IMR-90 (cell line): ENCODE data around the gene ABHD16A. TPM values are rescaled to one million over a fixed set of nuclear protein-coding genes. Genes with fewer than 3 reads are reported as not detected.

Experiments used
- ATAC-seq: fragments of 200-7000 bp; cut with Tn5 transposase; 2 replicates; pipeline ENCODE4 v1.9.1; 2020; ENCODE audit warnings: low read depth, mild to moderate bottlenecking, moderate library complexity
- BruUV-seq: library from RNA; stranded (reverse); fragments of 400-500 nt; replicated peaks from 2 replicates; lab custom pipeline; 2021; lab: Mats Ljungman, UMichigan
- CTCF ChIA-PET: fragments of 300-600 bp; formaldehyde crosslinking; extraction: SDS; loops from one replicate; lab custom pipeline; 2021; ENCODE audit warnings: antibody characterized with exemption; lab: Yijun Ruan, JAX
- POLR2A ChIA-PET: fragments of 300-600 bp; sonication (Branson Sonifier 250); formaldehyde crosslinking; loops from one replicate; lab custom pipeline; 2022; ENCODE audit warnings: antibody characterized with exemption; ENCODE audit not compliant: unreplicated experiment; lab: Charles Lee
- DNase-seq: peaks from one replicate; pipeline ENCODE4 v3.0.0; 2013
- H2AFZ ChIP-seq: replicated peaks from 2 replicates; pipeline ENCODE3; 2013; ENCODE audit warnings: low read length, mild to moderate bottlenecking; ENCODE audit not compliant: poor library complexity
- H2AK5ac ChIP-seq: 2 replicates; pipeline ENCODE4 v1.6.1; 2013; ENCODE audit warnings: low read depth, low read length, inconsistent platforms
- H2AK9ac ChIP-seq: replicated peaks from 2 replicates; pipeline ENCODE3; 2013; ENCODE audit warnings: mild to moderate bottlenecking, low read depth, low read length, moderate library complexity; ENCODE audit not compliant: poor library complexity
- H2BK120ac ChIP-seq: 2 replicates; pipeline ENCODE4 v1.6.1; 2013; ENCODE audit warnings: low read depth, low read length, inconsistent platforms
- H2BK15ac ChIP-seq: 3 replicates; pipeline ENCODE4 v1.6.1; 2013; ENCODE audit warnings: low read depth, low read length, inconsistent platforms
- H2BK20ac ChIP-seq: 2 replicates; pipeline ENCODE4 v1.6.1; 2013; ENCODE audit warnings: low read depth, mild to moderate bottlenecking, inconsistent platforms, low read length, moderate library complexity
- H2BK5ac ChIP-seq: 2 replicates; pipeline ENCODE4 v1.6.1; 2013; ENCODE audit warnings: mild to moderate bottlenecking, low read depth, low read length, inconsistent platforms; ENCODE audit not compliant: poor library complexity, severe bottlenecking
- H3K14ac ChIP-seq: replicated peaks from 2 replicates; pipeline ENCODE4 v1.6.1; 2013; ENCODE audit warnings: low read depth, low read length, inconsistent platforms
- H3K18ac ChIP-seq: 2 replicates; pipeline ENCODE4 v1.6.1; 2013; ENCODE audit warnings: low read depth, low read length, control low read depth
- H3K23ac ChIP-seq: 2 replicates; pipeline ENCODE4 v1.6.1; 2013; ENCODE audit warnings: low read depth, low read length, inconsistent platforms
- H3K27ac ChIP-seq: 2 replicates; pipeline ENCODE4 v1.5.1; 2013; ENCODE audit warnings: mild to moderate bottlenecking, control low read depth, low read length; ENCODE audit not compliant: insufficient read depth
- H3K27me3 ChIP-seq: 2 replicates; pipeline ENCODE4 v1.6.1; 2013; ENCODE audit warnings: low read length; ENCODE audit not compliant: control insufficient read depth, insufficient read depth
- H3K36me3 ChIP-seq: 2 replicates; pipeline ENCODE4 v1.6.1; 2013; ENCODE audit warnings: low read length, mixed read lengths; ENCODE audit not compliant: control insufficient read depth, insufficient read depth
- H3K4ac ChIP-seq: 2 replicates; pipeline ENCODE4 v1.6.1; 2013; ENCODE audit warnings: low read depth, low read length, inconsistent platforms
- H3K4me1 ChIP-seq: 2 replicates; pipeline ENCODE4 v1.6.1; 2013; ENCODE audit warnings: low read length, mixed read lengths; ENCODE audit not compliant: control insufficient read depth, insufficient read depth
- H3K4me2 ChIP-seq: 2 replicates; pipeline ENCODE4 v1.6.1; 2013; ENCODE audit warnings: low read depth, mild to moderate bottlenecking, control low read depth, low read length, moderate library complexity
- H3K4me3 ChIP-seq: 2 replicates; pipeline ENCODE4 v1.5.1; 2013; ENCODE audit warnings: low read depth, mild to moderate bottlenecking, control low read depth, low read length, moderate library complexity; ENCODE audit not compliant: insufficient read depth
- H3K56ac ChIP-seq: 2 replicates; pipeline ENCODE4 v1.6.1; 2013; ENCODE audit warnings: low read length, inconsistent platforms; ENCODE audit not compliant: insufficient read depth; ENCODE audit errors: extremely low read depth
- H3K79me1 ChIP-seq, 2 experiments: 2 replicates each; pipeline ENCODE4 v1.6.1; 2013; ENCODE audit warnings: low read length in 2 of 2, inconsistent platforms in 1 of 2, low read depth in 1 of 2
- H3K9ac ChIP-seq: 2 replicates; pipeline ENCODE4 v1.6.1; 2013; ENCODE audit warnings: low read depth, low read length, control low read depth
- H3K9me1 ChIP-seq: 2 replicates; pipeline ENCODE4 v1.6.1; 2013; ENCODE audit warnings: low read length, inconsistent platforms; ENCODE audit not compliant: insufficient read depth
- H3K9me3 ChIP-seq: 2 replicates; pipeline ENCODE4 v1.6.1; 2013; ENCODE audit warnings: low read length; ENCODE audit not compliant: control insufficient read depth, insufficient read depth
- H4K20me1 ChIP-seq: 2 replicates; pipeline ENCODE4 v1.6.1; 2013; ENCODE audit warnings: low read length, inconsistent platforms; ENCODE audit not compliant: insufficient read depth
- H4K5ac ChIP-seq: 2 replicates; pipeline ENCODE4 v1.6.1; 2013; ENCODE audit warnings: mild to moderate bottlenecking, low read depth, low read length, control low read depth
- H4K8ac ChIP-seq, 2 experiments: 2 replicates each; pipeline ENCODE4 v1.6.1; 2013; ENCODE audit warnings: low read depth in 2 of 2, low read length in 2 of 2, control low read depth in 1 of 2, inconsistent platforms in 1 of 2
- H4K91ac ChIP-seq: 2 replicates; pipeline ENCODE4 v1.6.1; 2013; ENCODE audit warnings: low read depth, low read length, inconsistent platforms; ENCODE audit not compliant: insufficient read depth
- BHLHE40 ChIP-seq: fragments of 150-350 bp; IDR thresholded peaks from 2 replicates; pipeline ENCODE4 v1.6.1; 2016; ENCODE audit warnings: mild to moderate bottlenecking, low read depth, low read length
- CEBPB ChIP-seq: IDR thresholded peaks from 2 replicates; pipeline ENCODE4 v1.6.1; 2012; ENCODE audit warnings: low read depth, low read length, improper control_type of control experiment
- CHD1 ChIP-seq: IDR thresholded peaks from 2 replicates; pipeline ENCODE4 v1.6.1; 2012; ENCODE audit warnings: low read depth, low read length, improper control_type of control experiment
- FOS ChIP-seq: fragments of 150-350 bp; IDR thresholded peaks from 2 replicates; pipeline ENCODE4 v1.6.1; 2016; ENCODE audit warnings: low read depth, low read length
- MAFK ChIP-seq: IDR thresholded peaks from 2 replicates; pipeline ENCODE4 v1.6.1; 2012; ENCODE audit warnings: low read depth, low read length, improper control_type of control experiment
- MAZ ChIP-seq: IDR thresholded peaks from 2 replicates; pipeline ENCODE4 v1.6.1; 2012; ENCODE audit warnings: low read depth, mild to moderate bottlenecking, low read length, improper control_type of control experiment, moderate library complexity, borderline replicate concordance
- MXI1 ChIP-seq: IDR thresholded peaks from 2 replicates; pipeline ENCODE4 v1.6.1; 2012; ENCODE audit warnings: low read depth, mild to moderate bottlenecking, low read length, moderate library complexity, borderline replicate concordance
- NFE2L2 ChIP-seq: fragments of 150-350 bp; IDR thresholded peaks from 2 replicates; pipeline ENCODE4 v1.6.1; 2016; ENCODE audit warnings: low read depth, mild to moderate bottlenecking, low read length
- POLR2A ChIP-seq: IDR thresholded peaks from 2 replicates; pipeline ENCODE4 v1.6.1; 2012; ENCODE audit warnings: mild to moderate bottlenecking, low read depth, low read length
- RAD21 ChIP-seq: IDR thresholded peaks from 2 replicates; pipeline ENCODE4 v1.6.1; 2012; ENCODE audit warnings: low read length, improper control_type of control experiment
- RCOR1 ChIP-seq: IDR thresholded peaks from 2 replicates; pipeline ENCODE4 v1.6.1; 2012; ENCODE audit warnings: mild to moderate bottlenecking, low read length, improper control_type of control experiment; ENCODE audit not compliant: insufficient replicate concordance
- RFX5 ChIP-seq: IDR thresholded peaks from 2 replicates; pipeline ENCODE4 v1.8.0; 2012; ENCODE audit warnings: low read depth, mild to moderate bottlenecking, low read length, moderate library complexity
- SMC3 ChIP-seq: fragments of 150-350 bp; IDR thresholded peaks from 2 replicates; pipeline ENCODE4 v1.6.1; 2016; ENCODE audit warnings: low read depth, mild to moderate bottlenecking, antibody characterized with exemption, low read length, moderate library complexity
- WGBS, 2 experiments: methylation state at CpG; one replicate each; pipeline versions ENCODE4 v1.1.5 to v1.1.7; 2013; ENCODE audit warnings: missing lambda C conversion rate in 2 of 2; ENCODE audit not compliant: insufficient read length in 1 of 2; ENCODE audit errors: extremely low coverage in 2 of 2; 5-methylcytosine and 5-hydroxymethylcytosine counted together
- dilution Hi-C: fragments of 300-500 bp; cut with HindIII; formaldehyde crosslinking; loops from one replicate; pipeline ENCODE4 v1.14.3; 2018; ENCODE audit warnings: low sequenced_read_pairs; ENCODE audit not compliant: unreplicated experiment
- in situ Hi-C: fragments of 300-500 bp; cut with MboI; formaldehyde crosslinking; loops from 3 replicates; pipeline ENCODE4 v1.14.3; 2019; ENCODE audit warnings: low sequenced_read_pairs, inconsistent platforms, mixed read lengths
- intact Hi-C: fragments of 100-400 bp; cut with micrococcal nuclease; formaldehyde crosslinking; loops from 2 replicates; pipeline ENCODE4 v1.10.0; 2022
- polyA plus RNA-seq, 3 experiments: library from polyadenylated mRNA; depleted of rRNA; stranded (reverse); fragments of >200 nt; gene quantifications; 2 replicates each; pipeline ENCODE4 v1.2.3, GENCODE V29; 2012; ENCODE audit warnings: low replicate concordance in 1 of 3
- total RNA-seq: library from RNA; depleted of rRNA; stranded (reverse); fragments of >200 nt; gene quantifications from 2 replicates; pipeline ENCODE4 v1.2.3, GENCODE V29; 2012
- TF ChIP-seq, protein P1 (sequence below): fragments of 150-350 bp; IDR thresholded peaks from 2 replicates; pipeline ENCODE4 v1.6.1; 2016; ENCODE audit warnings: low read depth, mild to moderate bottlenecking, low read length, moderate library complexity, borderline replicate concordance
- TF ChIP-seq, protein P2 (sequence below): conservative IDR thresholded peaks from 2 replicates; pipeline ENCODE4 v1.5.1; 2012; ENCODE audit warnings: mild to moderate bottlenecking, low read depth, low read length, improper control_type of control experiment
- TF ChIP-seq, protein P3 (sequence below): fragments of 150-350 bp; IDR thresholded peaks from 2 replicates; pipeline ENCODE4 v1.6.1; 2017; ENCODE audit warnings: mild to moderate bottlenecking, antibody characterized with exemption, low read length, low read depth

The ABHD16A gene
- total and polyA plus RNA-seq, 2 of the 4 experiments (the other 2 are of a cell fraction), result 31.5 to 35.1 TPM

DNA sequence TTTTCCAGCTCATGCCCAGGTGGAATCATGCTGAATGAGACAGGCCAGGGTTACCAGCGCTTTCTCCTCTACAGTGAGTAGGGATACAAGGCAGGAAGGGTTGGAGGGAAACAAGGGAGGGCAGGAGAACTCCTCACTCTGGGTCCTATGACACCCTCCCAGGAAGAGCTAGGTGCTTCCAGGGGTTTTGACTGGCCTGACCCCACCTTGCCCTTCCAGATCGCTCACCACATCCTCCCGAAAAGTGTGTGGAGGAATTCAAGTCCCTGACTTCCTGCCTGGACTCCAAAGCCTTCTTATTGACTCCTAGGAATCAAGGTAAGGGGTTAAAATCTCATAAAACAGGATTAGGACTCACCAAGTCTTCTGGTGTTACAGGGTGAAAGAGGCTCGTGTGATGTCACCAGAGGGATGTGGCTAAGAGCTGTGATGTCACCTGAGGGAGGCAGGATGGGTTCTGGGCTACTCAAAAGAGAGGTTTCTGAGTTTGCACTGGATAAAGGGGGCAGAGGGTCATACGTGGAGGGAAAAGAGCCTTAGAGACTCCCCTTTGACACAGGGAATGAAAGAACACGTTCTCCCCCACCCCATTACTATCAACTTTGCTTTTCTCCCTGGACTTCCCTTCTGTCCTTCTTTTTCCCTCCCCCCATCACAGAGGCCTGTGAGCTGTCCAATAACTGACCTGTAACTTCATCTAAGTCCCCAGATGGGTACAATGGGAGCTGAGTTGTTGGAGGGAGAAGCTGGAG, 45.5 kb downstream of the ABHD16A start:
- DNase-seq, result no peak
- no peak overlapping the region for H3K9ac ChIP-seq
- in situ Hi-C loops, result no loop called here
- H3K36me3 ChIP-seq, result peaks cover 15% of the 10 kb centered on the region
- peak overlapping the region; percentile 63; the same call in 1 of the 2 replicates for H3K23ac ChIP-seq
- H3K18ac ChIP-seq, result no peak overlapping the region
- ChIA-PET POLR2A (no interaction called here), CTCF (no interaction called here)
- H4K20me1 ChIP-seq, result peaks cover 17% of the 10 kb centered on the region
- peaks cover 14% of the 10 kb centered on the region for H3K4me1 ChIP-seq
- H3K14ac ChIP-seq, result no peak overlapping the region
- BruUV-seq, result no TSS peak
- no peak overlapping the region for H2AK5ac ChIP-seq
- no peak overlapping the region for H2BK15ac ChIP-seq
- H3K56ac ChIP-seq, result no peak overlapping the region
- peaks cover 21 to 73% of the 10 kb centered on the region in 2 experiments; a peak in 3 of 4 replicates for H3K79me1 ChIP-seq
- no peak overlapping the region for H3K4me2 ChIP-seq
- no peak for ATAC-seq
- H3K4ac ChIP-seq, result no peak overlapping the region
- H3K4me3 ChIP-seq, result no peak overlapping the region
- H4K5ac ChIP-seq, result no peak overlapping the region
- dilution Hi-C loops, result no loop called here
- H3K9me3 ChIP-seq, result no peaks in the 10 kb centered on the region
- H2BK20ac ChIP-seq, result no peak overlapping the region
- H2AK9ac ChIP-seq, result no peak overlapping the region
- H2BK5ac ChIP-seq, result no peak overlapping the region
- no peak overlapping the region for H4K8ac ChIP-seq
- no peak overlapping the region for H3K27ac ChIP-seq
- H2BK120ac ChIP-seq, result no peak overlapping the region
- no peak overlapping the region for H4K91ac ChIP-seq
- intact Hi-C loops, result no loop called here
- TF ChIP-seq, protein P1, sequence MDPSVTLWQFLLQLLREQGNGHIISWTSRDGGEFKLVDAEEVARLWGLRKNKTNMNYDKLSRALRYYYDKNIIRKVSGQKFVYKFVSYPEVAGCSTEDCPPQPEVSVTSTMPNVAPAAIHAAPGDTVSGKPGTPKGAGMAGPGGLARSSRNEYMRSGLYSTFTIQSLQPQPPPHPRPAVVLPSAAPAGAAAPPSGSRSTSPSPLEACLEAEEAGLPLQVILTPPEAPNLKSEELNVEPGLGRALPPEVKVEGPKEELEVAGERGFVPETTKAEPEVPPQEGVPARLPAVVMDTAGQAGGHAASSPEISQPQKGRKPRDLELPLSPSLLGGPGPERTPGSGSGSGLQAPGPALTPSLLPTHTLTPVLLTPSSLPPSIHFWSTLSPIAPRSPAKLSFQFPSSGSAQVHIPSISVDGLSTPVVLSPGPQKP, result no peak
- TF ChIP-seq MAFK, result no peak
- TF ChIP-seq CEBPB, result no peak
- TF ChIP-seq, protein P2, sequence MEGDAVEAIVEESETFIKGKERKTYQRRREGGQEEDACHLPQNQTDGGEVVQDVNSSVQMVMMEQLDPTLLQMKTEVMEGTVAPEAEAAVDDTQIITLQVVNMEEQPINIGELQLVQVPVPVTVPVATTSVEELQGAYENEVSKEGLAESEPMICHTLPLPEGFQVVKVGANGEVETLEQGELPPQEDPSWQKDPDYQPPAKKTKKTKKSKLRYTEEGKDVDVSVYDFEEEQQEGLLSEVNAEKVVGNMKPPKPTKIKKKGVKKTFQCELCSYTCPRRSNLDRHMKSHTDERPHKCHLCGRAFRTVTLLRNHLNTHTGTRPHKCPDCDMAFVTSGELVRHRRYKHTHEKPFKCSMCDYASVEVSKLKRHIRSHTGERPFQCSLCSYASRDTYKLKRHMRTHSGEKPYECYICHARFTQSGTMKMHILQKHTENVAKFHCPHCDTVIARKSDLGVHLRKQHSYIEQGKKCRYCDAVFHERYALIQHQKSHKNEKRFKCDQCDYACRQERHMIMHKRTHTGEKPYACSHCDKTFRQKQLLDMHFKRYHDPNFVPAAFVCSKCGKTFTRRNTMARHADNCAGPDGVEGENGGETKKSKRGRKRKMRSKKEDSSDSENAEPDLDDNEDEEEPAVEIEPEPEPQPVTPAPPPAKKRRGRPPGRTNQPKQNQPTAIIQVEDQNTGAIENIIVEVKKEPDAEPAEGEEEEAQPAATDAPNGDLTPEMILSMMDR, result no peak
- TF ChIP-seq SMC3, result no peak
- no peak for TF ChIP-seq POLR2A
- TF ChIP-seq RAD21, result no peak
- no peak for TF ChIP-seq FOS
- no peak for TF ChIP-seq BHLHE40
- TF ChIP-seq, protein P3, sequence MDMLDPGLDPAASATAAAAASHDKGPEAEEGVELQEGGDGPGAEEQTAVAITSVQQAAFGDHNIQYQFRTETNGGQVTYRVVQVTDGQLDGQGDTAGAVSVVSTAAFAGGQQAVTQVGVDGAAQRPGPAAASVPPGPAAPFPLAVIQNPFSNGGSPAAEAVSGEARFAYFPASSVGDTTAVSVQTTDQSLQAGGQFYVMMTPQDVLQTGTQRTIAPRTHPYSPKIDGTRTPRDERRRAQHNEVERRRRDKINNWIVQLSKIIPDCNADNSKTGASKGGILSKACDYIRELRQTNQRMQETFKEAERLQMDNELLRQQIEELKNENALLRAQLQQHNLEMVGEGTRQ, result no peak
- no peak for TF ChIP-seq CHD1
- TF ChIP-seq NFE2L2, result no peak
- no peak for TF ChIP-seq MAZ
- TF ChIP-seq MXI1, result no peak
- no peak for TF ChIP-seq RCOR1
- TF ChIP-seq RFX5, result no peak
- no peaks in the 10 kb centered on the region for H3K27me3 ChIP-seq
- WGBS, 2 experiments, result no CpG with 5 or more reads among the region's 6 CpGs
- H3K9me1 ChIP-seq, result peaks cover 17% of the 10 kb centered on the region; the same call in 1 of the 2 replicates
- no peak overlapping the region for H2AFZ ChIP-seq
